K562 (cell line): ENCODE measurements around the gene HECW1.

Source experiments
- HDGF ChIP-seq: fragments of 450-650 bp; IDR thresholded peaks from 2 replicates; pipeline ENCODE4 v1.6.1; 2016
- KAT2B ChIP-seq: IDR thresholded peaks from one replicate; pipeline ENCODE4 v1.6.1; 2012; ENCODE audit warnings: low read depth, mild to moderate bottlenecking, control low read depth, inconsistent platforms, low read length, moderate library complexity
- POLR2A ChIP-seq: fragments of 450-650 bp; conservative IDR thresholded peaks from 2 replicates; pipeline ENCODE4 v1.6.1; 2016
- ZBTB33 ChIP-seq: sonication (generic); formaldehyde crosslinking; IDR thresholded peaks from 2 replicates; pipeline ENCODE4 v1.8.1; 2023; ENCODE audit warnings: mild to moderate bottlenecking, missing genetic modification reagents

GRCh38 chr7:43584195-43584586, 471.7 kb downstream of the HECW1 start:
- TF ChIP-seq ZBTB33 (CRISPR knock-in tag) (no peak), KAT2B (no peak), HDGF (no peak), POLR2A (no peak)
